ENCODE measurements around the gene FRMD1.

The FRMD1 gene

DNA sequence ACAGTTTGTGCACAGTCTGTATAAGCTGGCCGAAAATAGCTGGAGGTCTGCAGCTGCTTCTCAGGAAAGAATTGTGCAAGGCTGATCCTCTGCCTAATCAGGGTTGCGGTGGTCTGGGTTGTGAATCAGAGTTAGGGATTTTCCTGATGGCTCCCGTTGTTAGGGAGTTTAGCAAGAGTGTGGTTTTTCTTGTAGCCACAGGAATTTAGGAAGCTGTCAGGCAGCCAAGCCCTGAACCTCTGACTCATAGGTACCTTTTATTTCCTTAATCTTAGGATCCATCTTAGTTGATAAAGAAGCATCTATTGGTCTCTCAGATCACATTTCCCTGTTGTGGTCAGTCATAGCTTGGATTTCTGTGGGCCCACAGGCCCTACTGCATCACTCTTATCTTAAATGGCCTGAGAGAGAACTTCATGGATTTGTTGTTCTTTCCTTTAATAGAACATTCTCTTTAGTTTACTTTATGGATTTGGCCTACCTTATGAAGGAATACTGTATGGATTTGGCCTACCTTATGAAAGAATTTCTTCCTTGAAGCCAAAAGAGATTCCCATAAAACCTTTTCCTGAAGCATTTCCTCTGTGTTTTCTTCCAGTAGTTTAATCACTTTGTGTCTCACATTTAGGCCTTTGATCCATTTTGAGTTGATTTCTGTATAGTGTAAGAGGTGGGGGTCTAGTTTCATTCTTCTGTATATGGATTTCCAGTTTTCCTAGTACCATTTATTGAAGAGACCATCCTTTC, 71.2 kb downstream of the FRMD1 start:
- DNase-seq (ENCODE audit: low read depth, low spot score), result peak; percentile 81
- no peaks in the 10 kb centered on the region for H3K36me3 ChIP-seq (ENCODE audit: insufficient read depth, low read length)
- peak overlapping the region; percentile 29; the same call in 1 of the 2 replicates for H3K27ac ChIP-seq
- H3K9me3 ChIP-seq (ENCODE audit: low read depth, low read length), result peaks cover 16% of the 10 kb centered on the region
- peak; percentile 41 for TF ChIP-seq FOXP2 (optimal IDR thresholded peaks at IDR 0.05; ENCODE audit: control extremely low read depth, extremely low read length, insufficient read depth)
- TF ChIP-seq POLR2AphosphoS5 (IDR thresholded peaks at IDR 0.05; ENCODE audit: borderline replicate concordance, low read depth, low read length), result no peak
- H3K4me3 ChIP-seq, result no peak overlapping the region
- no peak overlapping the region for H3K9ac ChIP-seq (ENCODE audit: insufficient read length)

DNA sequence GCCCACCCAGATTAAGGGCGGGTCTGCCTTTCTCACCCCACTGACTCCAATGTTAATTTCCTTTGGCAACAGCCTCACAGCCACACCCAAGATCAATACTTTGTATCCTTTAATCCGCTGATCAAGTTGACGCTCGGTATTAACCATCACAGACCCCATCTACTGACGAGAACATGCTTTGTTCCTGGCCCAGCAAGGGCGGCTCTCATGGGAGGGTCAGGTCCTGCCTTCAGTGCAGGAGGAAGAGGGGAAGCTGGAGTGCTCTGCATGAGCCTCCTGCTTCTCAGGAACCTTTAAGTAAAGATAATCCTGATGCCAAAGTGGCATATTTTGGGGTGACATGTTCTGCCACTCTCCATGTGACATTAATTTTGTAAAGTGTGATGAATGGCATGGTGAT, 73.2 kb downstream of the FRMD1 start:
- no peak for TF ChIP-seq POLR2AphosphoS5 (IDR thresholded peaks at IDR 0.05; ENCODE audit: borderline replicate concordance, low read depth, low read length)
- no peak for TF ChIP-seq FOXP2 (optimal IDR thresholded peaks at IDR 0.05; ENCODE audit: control extremely low read depth, extremely low read length, insufficient read depth)
- TF ChIP-seq EZH2 (IDR thresholded peaks at IDR 0.05), result no peak
- peaks cover 7% of the 10 kb centered on the region for H3K9me3 ChIP-seq (ENCODE audit: low read depth, low read length)
- no peak overlapping the region for H3K27ac ChIP-seq
- H3K9ac ChIP-seq (ENCODE audit: insufficient read length), result no peak overlapping the region
- H3K4me3 ChIP-seq, result no peak overlapping the region
- no peaks in the 10 kb centered on the region for H3K36me3 ChIP-seq (ENCODE audit: insufficient read depth, low read length)
- DNase-seq (ENCODE audit: low read depth, low spot score), result no peak

DNA sequence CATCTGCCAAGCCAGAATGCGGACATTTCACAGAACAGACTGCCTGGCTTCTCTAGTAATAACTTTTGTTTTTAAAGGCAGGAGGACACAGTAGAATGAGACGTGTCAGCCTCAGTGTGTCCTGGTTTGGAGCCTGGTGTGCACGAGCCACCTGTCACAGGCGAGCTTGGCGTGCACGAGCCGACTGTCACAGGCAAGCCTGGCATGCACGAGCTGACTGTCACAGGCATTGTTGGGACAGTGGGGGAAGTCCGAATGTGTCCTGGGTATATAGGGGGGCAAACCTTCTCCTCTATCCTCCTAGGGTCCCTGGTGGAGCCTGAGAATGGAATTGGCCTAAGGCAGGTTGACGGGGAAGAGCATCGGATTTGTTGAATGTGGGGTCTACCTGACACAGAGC, 74.1 kb downstream of the FRMD1 start:
- TF ChIP-seq POLR2AphosphoS5 (IDR thresholded peaks at IDR 0.05; ENCODE audit: borderline replicate concordance, low read depth, low read length), result no peak
- TF ChIP-seq FOXP2 (optimal IDR thresholded peaks at IDR 0.05; ENCODE audit: control extremely low read depth, extremely low read length, insufficient read depth), result no peak
- no peak for TF ChIP-seq EZH2 (IDR thresholded peaks at IDR 0.05)
- H3K36me3 ChIP-seq (ENCODE audit: insufficient read depth, low read length), result no peaks in the 10 kb centered on the region
- no peak for DNase-seq (ENCODE audit: low read depth, low spot score)
- no peak overlapping the region for H3K27ac ChIP-seq
- H3K9ac ChIP-seq (ENCODE audit: insufficient read length), result no peak overlapping the region
- H3K4me3 ChIP-seq, result no peak overlapping the region
- peaks cover 4% of the 10 kb centered on the region for H3K9me3 ChIP-seq (ENCODE audit: low read depth, low read length)

DNA sequence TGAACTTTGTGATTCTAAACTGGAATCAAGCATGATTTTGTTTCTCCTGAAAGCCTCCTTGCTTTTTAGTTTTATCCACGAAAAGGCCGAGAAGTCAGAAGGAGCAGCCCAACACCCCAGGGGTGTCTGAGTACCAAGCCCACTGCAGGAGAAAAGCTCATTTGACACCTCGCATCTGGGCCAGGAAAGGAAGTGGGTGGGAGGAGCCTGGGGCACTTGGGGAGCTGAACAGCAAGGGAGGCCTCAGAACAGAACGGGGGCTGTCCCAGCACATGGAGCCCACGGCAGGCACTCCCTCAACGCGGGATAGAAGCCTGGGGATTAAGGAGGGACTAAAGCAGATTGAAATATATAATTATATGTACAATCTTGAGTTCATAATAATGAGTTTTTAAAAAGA, 75.0 kb downstream of the FRMD1 start:
- Histone ChIP-seq H3K4me3 (peak overlapping the region; percentile 41), H3K9me3 (ENCODE audit: low read depth, low read length) (no peaks in the 10 kb centered on the region; the same call in 1 of the 2 replicates), H3K9ac (ENCODE audit: insufficient read length) (peak overlapping the region; percentile 16), H3K36me3 (ENCODE audit: insufficient read depth, low read length) (no peaks in the 10 kb centered on the region), H3K27ac (peak overlapping the region; percentile 32; the same call in 1 of the 2 replicates)
- DNase-seq (ENCODE audit: low read depth, low spot score), result no peak
- no peak for TF ChIP-seq FOXP2 (optimal IDR thresholded peaks at IDR 0.05; ENCODE audit: control extremely low read depth, extremely low read length, insufficient read depth)
- peak; percentile 51 for TF ChIP-seq POLR2AphosphoS5 (IDR thresholded peaks at IDR 0.05; ENCODE audit: borderline replicate concordance, low read depth, low read length)
